Dermis microvascular lymphatic vessel endothelial cell (primary cell): ENCODE data around the gene MED31. TPM values are rescaled to one million over a fixed set of nuclear protein-coding genes. Genes with fewer than 3 reads are reported as not detected.
"Not testable (repeated sequence)": the region's sequence is repeated elsewhere in the genome, so short reads cannot be mapped to it uniquely, and the experiment has no call there.

Source experiments
- DNase-seq, 2 donors: peaks; one replicate each; pipeline versions ENCODE4 v3.0.0 to v3.0.0-alpha.2; 2010; ENCODE audit warnings: low read depth in 2 of 2
- total RNA-seq: library from RNA; depleted of rRNA; stranded (reverse); fragments of >200 nt; gene quantifications from 2 replicates; pipeline ENCODE4 v1.2.1, GENCODE V29; 2014

The MED31 gene
- total RNA-seq, 1 donor from 2014 or later, result 8.5 TPM

DNA sequence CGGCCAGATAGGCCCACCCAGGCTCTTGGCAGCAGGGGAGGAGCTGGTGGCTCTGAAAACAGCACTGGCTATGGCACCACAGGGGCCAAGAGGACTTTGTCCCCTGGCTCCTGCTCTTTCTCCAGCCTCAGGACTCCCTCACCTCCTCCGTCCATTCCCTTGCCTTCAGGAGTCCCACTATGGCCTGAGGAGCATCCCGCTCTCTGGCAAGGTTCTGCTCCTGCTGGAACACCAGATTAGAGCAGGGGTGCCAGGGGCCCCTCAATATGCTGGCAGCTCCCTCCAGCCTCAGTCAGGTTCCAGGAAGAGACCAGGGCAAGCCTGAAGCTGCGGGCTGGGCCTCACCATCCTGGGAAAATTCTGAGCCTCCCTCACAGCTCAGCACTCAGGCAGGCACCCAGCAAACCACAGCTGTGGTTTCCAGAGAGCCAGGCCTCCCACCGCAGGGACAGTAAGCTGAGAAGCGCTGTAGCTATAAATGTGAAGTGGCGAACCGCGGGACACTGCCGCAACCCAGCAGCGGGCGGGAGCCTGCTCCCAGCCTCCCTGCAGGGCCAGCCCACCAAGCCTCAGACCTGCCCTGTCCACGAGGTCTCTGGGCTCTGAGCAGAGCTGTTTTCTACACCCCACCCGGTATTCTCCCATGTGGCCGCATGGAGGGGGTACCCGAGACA lies 25.9 kb upstream of the MED31 start:
- DNase-seq, result no peak

- no peak for DNase-seq
Observed at GRCh38 chr17:6676802-6677157, 25.4 kb upstream of the MED31 start.

DNA sequence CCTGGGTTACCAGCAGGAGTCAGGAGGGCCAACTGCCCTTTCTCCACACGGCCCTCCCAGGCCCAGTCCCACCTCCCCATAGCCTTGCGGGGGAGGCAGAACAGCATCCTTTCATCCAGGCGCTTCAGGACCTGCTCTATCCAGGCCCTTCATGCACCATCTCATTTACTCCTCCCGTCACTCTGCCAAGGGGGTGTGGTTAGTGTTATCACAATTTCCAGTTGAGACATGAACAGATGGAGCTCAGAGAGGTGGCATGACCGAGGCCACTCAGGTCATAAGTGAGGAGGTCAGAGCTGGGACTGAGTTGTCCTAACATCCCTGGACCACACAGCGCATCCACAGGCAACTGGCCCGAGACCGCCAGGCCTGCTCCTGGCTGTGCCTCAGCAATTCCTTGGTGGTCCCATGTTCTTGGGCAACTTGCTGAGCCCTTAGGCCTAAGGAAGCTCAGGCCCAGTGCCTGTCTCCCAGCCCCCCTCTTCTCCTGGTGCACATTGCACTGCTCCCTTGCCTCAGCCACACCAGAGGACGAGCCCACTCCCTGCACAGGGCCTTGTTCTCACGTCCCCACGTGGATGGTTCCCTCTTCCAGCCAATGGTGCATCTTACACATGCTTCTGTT lies 23.9 kb upstream of the MED31 start:
- no peak for DNase-seq

DNA sequence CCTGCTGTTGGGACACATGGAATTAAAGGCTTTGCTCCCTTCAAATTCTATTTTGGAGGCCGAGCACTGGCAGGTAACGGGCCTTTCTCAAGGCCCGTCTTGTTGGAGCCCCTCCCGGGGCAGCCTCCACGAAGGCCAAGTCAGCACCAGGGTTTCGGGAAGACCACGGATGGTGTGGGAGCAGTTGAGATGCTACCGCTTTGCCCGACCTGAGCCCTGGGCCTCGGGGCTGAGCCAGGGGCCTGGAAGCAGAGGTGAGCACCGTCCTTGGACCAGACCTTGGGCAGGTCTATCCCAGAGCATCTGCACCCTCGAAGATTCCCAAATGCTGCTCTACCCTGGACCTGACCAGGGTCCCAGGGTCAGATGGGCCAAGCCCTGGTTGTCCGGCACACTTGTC lies 23.2 kb upstream of the MED31 start:
- DNase-seq, result no peak

GRCh38 chr17:6671431-6671830 lies 20.0 kb upstream of the MED31 start:
- no peak for DNase-seq

DNA sequence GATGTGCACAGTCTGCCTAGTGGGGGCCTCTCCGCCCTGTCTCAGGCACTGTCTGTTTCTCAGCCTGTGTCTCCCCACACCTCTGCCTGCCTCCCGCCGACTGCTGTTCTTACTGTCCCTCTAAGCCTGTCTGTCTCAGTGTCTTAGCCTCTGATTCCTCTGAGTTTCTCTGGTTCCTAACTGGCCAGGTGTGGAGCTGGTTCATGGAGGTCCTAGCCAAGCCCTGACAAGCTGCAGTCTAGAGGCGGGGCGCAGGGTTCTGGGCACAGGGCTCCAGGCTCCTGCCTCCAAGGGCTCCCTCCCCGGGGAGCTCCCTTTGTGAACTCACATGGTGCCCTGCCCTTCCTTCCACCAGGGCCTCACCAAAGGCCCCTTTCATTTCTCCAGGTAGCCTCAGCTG lies 19.6 kb upstream of the MED31 start:
- no peak for DNase-seq

- no peak for DNase-seq
Observed at GRCh38 chr17:6670571-6670970, 19.2 kb upstream of the MED31 start.

GRCh38 chr17:6669479-6670212 lies 18.2 kb upstream of the MED31 start:
- DNase-seq, result no peak

- DNase-seq, result no peak
Observed at GRCh38 chr17:6668727-6669425, 17.5 kb upstream of the MED31 start.

- no peak for DNase-seq
Observed at GRCh38 chr17:6668219-6668618, 16.8 kb upstream of the MED31 start.

- DNase-seq, result no peak
Observed at GRCh38 chr17:6667516-6667915, 16.1 kb upstream of the MED31 start.

- no peak for DNase-seq
Observed at GRCh38 chr17:6666557-6666956, 15.2 kb upstream of the MED31 start.

DNA sequence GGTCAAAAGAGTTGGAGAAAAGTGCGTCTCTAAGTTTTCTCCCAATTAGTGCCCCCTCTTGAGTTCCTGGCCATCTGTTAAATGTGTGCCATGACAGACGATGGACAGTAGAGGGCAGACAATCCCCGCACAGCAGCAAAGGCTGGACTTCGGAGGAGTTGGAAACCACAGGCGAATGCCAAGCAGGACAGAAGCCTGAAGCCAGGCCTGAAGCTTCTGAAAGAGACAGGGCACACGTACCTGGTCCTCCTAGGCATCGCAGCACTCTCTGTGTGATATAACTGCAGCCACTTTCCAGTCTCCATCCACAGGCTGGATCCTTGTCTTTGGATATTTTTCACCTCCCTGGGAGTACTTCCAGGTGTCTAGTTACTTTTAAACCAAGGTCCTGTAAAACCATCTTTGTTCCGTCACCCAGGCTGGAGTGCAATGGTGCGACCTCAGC lies 14.7 kb upstream of the MED31 start:
- DNase-seq, result peak; percentile 66 to 76

DNA sequence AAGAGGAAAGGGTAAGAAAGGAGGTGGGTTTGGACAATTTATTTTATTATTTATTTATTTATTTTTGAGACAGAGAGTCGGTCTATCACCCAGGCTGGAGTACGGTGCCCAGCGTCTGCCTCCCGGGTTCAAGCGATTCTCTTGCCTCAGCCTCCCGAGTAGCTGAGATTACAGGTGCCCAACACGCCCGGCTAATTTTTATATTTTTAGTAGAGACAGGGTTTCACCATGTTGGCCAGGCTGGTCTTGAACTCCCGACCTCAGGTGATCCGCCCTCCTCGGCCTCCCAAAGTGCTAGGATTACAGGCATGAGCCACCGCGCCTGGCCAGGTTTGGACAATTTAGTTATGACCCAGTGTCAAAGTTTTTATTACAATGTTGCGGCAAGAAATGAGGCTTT lies 11.8 kb upstream of the MED31 start:
- DNase-seq, result not testable (repeated sequence)

- no peak for DNase-seq
Observed at GRCh38 chr17:6661464-6661848, 10.1 kb upstream of the MED31 start.

DNA sequence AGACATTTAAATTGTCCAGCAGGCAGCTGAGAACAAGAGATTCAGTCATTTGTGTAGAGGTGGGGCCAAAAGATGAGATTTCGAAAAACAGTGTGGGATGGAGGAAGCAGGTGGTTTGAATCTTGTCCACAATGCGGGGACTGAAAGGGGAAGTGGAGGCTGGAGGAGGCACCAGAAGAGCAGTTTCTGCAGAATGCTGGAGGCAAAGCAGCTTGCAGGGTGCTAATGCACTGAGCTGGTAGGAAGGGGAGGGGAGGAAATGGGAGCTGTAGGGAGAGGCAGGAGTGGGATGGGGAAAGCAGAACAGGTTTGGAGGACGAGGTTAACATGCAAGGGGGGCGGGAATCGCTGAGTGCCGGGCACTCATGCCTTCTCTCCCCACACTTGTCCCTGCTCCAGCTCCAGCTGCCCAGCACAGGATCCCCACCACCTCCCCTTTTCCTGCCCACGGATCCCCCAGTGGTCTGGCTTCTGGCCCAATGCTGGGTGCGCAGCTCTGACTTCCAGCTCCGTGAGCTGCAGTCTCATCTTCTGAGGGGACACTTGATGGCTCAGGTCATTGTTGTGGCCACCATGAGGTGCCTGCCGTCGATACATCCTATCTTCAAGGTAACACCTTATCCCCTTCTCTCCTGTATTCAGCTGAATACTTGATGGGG lies 9.5 kb upstream of the MED31 start:
- DNase-seq, result no peak

- DNase-seq, result no peak
Observed at GRCh38 chr17:6660101-6660500, 8.7 kb upstream of the MED31 start.

- not testable (repeated sequence) for DNase-seq
Observed at GRCh38 chr17:6658411-6658810, 7.0 kb upstream of the MED31 start.

DNA sequence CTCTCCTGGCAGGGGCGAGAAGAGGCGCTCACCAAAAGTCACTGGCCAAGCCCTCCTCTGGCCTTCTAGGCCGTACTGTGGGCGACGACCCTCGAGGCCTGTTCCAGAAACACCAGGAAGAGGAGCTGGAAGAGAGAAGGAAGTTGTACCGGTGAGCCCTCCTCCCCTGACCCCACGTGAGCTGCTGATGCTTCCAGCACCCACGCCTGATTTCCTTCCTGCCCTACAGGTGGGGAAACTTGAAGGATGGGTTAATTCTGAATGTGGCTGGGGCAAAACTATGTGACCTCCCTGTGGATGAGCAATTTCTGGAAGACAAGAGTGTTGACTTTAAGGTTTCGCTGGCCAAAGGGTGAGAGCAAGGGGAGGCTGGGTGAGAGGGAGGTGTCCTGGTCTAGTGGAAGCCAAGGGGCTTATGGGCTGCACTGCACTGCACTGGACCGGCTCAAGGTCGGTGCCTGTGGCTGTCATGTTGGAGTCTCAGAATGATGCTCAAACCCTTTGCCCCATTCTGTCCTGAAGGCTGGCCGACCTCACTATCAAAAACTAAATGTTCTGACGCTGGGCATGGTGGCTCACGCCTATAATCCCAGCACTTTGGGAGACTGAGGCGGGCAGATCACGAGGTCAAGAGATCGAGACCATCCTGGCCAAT lies 6.4 kb upstream of the MED31 start:
- DNase-seq, result no peak

DNA sequence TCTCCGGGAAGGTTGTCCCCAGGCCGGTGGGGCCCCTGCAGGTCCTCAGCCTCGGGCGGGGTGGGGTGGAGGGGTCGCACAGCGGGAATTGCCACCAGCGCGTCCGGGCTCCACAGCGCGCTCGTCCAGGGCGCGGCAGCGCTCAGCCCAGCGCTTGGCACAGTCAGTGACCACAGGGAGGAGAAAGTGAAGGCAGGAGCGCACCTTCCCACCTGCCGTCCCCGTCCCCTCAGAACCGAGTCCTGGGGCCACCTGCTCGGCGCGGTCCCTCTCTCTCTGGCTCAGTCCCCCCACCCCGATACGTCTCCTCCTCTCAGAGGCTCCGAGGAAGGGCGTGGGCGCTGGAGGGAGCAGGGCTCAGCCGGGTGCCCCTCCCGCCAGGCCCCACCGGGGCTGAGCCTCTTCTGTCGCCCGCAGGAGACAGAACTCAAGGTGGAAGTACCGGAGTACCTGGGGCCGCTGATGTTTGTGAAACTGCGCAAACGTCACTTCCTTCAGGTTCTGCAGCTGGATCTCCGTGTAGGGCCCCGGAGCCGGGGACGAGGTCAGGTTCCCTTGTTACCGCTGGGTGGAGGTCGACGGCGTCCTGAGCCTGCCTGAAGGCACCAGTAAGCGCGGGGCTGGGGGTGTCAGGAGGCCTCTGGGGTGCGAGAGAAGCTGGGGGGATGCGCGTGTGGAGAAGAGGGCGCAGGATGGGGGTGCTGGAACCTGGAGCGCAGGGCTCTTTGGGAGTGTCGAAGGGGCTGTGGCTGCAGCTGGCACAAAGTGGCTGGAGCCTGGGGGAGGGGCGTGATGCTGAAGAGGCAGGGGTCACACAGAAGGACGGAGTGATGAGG lies 5.6 kb upstream of the MED31 start:
- DNase-seq, result not testable (repeated sequence)
